SKM-1 (cell line): ENCODE data around the gene OSBP2.
"Not testable (repeated sequence)": the region's sequence is repeated elsewhere in the genome, so short reads cannot be mapped to it uniquely, and the experiment has no call there.

Experiments used
- DNase-seq: peaks from one replicate; lab custom pipeline; 2025; ENCODE audit not compliant: unreplicated experiment; lab: John Stamatoyannopoulos, UW

The OSBP2 gene

GRCh38 chr22:30694640-30695350, at the start of gene OSBP2:
TSS of gene OSBP2 (plus strand) at chr22:30694874. CDS start at chr22:30694910, 36 bp downstream.
- no peak for DNase-seq

- DNase-seq: no peak
Measured at GRCh38 chr22:30646518-30647160, 48.0 kb upstream of the OSBP2 start.

- DNase-seq: no peak
Measured at GRCh38 chr22:30647536-30647935, 47.1 kb upstream of the OSBP2 start.

- no peak for DNase-seq
Measured at GRCh38 chr22:30648825-30649224, 45.8 kb upstream of the OSBP2 start.

GRCh38 chr22:30649430-30650007, 45.2 kb upstream of the OSBP2 start:
- peak; percentile 48 for DNase-seq

- no peak for DNase-seq
Measured at GRCh38 chr22:30650508-30651116, 44.1 kb upstream of the OSBP2 start.

- no peak for DNase-seq
Measured at GRCh38 chr22:30652852-30653251, 41.8 kb upstream of the OSBP2 start.

GRCh38 chr22:30654361-30654760, 40.3 kb upstream of the OSBP2 start:
- no peak for DNase-seq

- DNase-seq: no peak
Measured at GRCh38 chr22:30655532-30655931, 39.1 kb upstream of the OSBP2 start.

GRCh38 chr22:30662040-30662439, 32.6 kb upstream of the OSBP2 start:
- DNase-seq: no peak

GRCh38 chr22:30664798-30665197, 29.9 kb upstream of the OSBP2 start:
- no peak for DNase-seq

- no peak for DNase-seq
Measured at GRCh38 chr22:30665266-30665665, 29.4 kb upstream of the OSBP2 start.

- DNase-seq: no peak
Measured at GRCh38 chr22:30665786-30666185, 28.9 kb upstream of the OSBP2 start.

- no peak for DNase-seq
Measured at GRCh38 chr22:30667107-30667493, 27.6 kb upstream of the OSBP2 start.

- DNase-seq: peak; percentile 70
Measured at GRCh38 chr22:30667494-30668385, 26.9 kb upstream of the OSBP2 start, which contains the start of gene DUSP18. TSS of gene DUSP18 (minus strand) at chr22:30667875. CDS start at chr22:30664003, 3,872 bp downstream.

GRCh38 chr22:30668386-30668710, 26.3 kb upstream of the OSBP2 start:
- no peak for DNase-seq

GRCh38 chr22:30671071-30671470, 23.6 kb upstream of the OSBP2 start:
- no peak for DNase-seq

GRCh38 chr22:30673136-30673535, 21.5 kb upstream of the OSBP2 start:
- DNase-seq: no peak

- no peak for DNase-seq
Measured at GRCh38 chr22:30674482-30674881, 20.2 kb upstream of the OSBP2 start.

- DNase-seq: no peak
Measured at GRCh38 chr22:30675436-30675835, 19.2 kb upstream of the OSBP2 start.

GRCh38 chr22:30676565-30676964, 18.1 kb upstream of the OSBP2 start:
- DNase-seq: not testable (repeated sequence)
